GM23248 (cell line): Measurements from ENCODE around the gene SH3RF1. TPM values are rescaled to one million over a fixed set of nuclear protein-coding genes. Genes with fewer than 3 reads are reported as not detected.
"Not testable (repeated sequence)": the region's sequence is repeated elsewhere in the genome, so short reads cannot be mapped to it uniquely, and the experiment has no call there.

ENCODE experiments used
- DNase-seq: peaks from one replicate; pipeline ENCODE4 v3.0.0-alpha.2; 2015
- H2AFZ ChIP-seq: fragments of 200-600 bp; sonication (generic); 2 replicates; pipeline ENCODE4 v1.6.1; 2016; ENCODE audit warnings: antibody characterized with exemption
- H3F3A ChIP-seq: fragments of 200-600 bp; sonication (generic); 2 replicates; pipeline ENCODE4 v1.6.1; 2016; ENCODE audit warnings: mild to moderate bottlenecking, antibody characterized with exemption, mixed run types; ENCODE audit not compliant: insufficient read depth
- H3K27ac ChIP-seq: fragments of 200-600 bp; sonication (generic); 2 replicates; pipeline ENCODE4 v1.5.1; 2016; ENCODE audit warnings: mild to moderate bottlenecking
- H3K27me3 ChIP-seq: fragments of 200-600 bp; sonication (generic); replicated peaks from 2 replicates; pipeline ENCODE4 v1.6.1; 2016; ENCODE audit warnings: mild to moderate bottlenecking; ENCODE audit not compliant: insufficient read depth
- H3K36me3 ChIP-seq: fragments of 200-600 bp; sonication (generic); 2 replicates; pipeline ENCODE4 v1.6.1; 2016; ENCODE audit warnings: low read depth, mild to moderate bottlenecking
- H3K4me1 ChIP-seq: fragments of 200-600 bp; sonication (generic); 2 replicates; pipeline ENCODE4 v1.6.1; 2016; ENCODE audit warnings: mild to moderate bottlenecking; ENCODE audit not compliant: insufficient read depth
- H3K4me2 ChIP-seq: fragments of 200-600 bp; sonication (generic); one replicate; pipeline ENCODE4 v1.6.1; 2016; ENCODE audit warnings: mild to moderate bottlenecking; ENCODE audit not compliant: unreplicated experiment
- H3K4me3 ChIP-seq: fragments of 200-600 bp; sonication (generic); 2 replicates; pipeline ENCODE4 v1.5.1; 2016; ENCODE audit warnings: mild to moderate bottlenecking
- H3K79me2 ChIP-seq: fragments of 200-600 bp; sonication (generic); 2 replicates; pipeline ENCODE4 v1.6.1; 2016; ENCODE audit warnings: mild to moderate bottlenecking; ENCODE audit not compliant: insufficient read depth
- H3K9ac ChIP-seq: fragments of 200-600 bp; sonication (generic); 2 replicates; pipeline ENCODE4 v1.6.1; 2016; ENCODE audit warnings: mild to moderate bottlenecking
- H3K9me2 ChIP-seq: fragments of 200-600 bp; sonication (generic); 2 replicates; pipeline ENCODE4 v1.6.1; 2016; ENCODE audit warnings: mixed run types, mild to moderate bottlenecking, moderate library complexity; ENCODE audit not compliant: insufficient read depth
- H3K9me3 ChIP-seq: fragments of 200-600 bp; sonication (generic); one replicate; pipeline ENCODE4 v1.6.1; 2017; ENCODE audit warnings: low read depth
- H4K20me1 ChIP-seq: fragments of 200-600 bp; sonication (generic); 2 replicates; pipeline ENCODE4 v1.6.0; 2016; ENCODE audit not compliant: insufficient read depth
- EZH2 ChIP-seq: fragments of 200-600 bp; sonication (generic); IDR thresholded peaks from 2 replicates; pipeline ENCODE4 v1.6.1; 2018; ENCODE audit warnings: antibody characterized with exemption, mild to moderate bottlenecking; ENCODE audit not compliant: insufficient read depth, poor library complexity, severe bottlenecking
- EZH2phosphoT487 ChIP-seq: fragments of 200-600 bp; sonication (generic); IDR thresholded peaks from 2 replicates; pipeline ENCODE4 v1.6.1; 2018; ENCODE audit warnings: antibody characterized with exemption, moderate library complexity, mild to moderate bottlenecking, low read depth; ENCODE audit not compliant: insufficient read depth
- WGBS, 2 experiments: methylation state at CpG; one replicate each; pipeline ENCODE4 v1.1.6; 2015 to 2017; ENCODE audit warnings: low lambda C conversion rate in 2 of 2, low coverage in 1 of 2; ENCODE audit errors: missing lambda C conversion rate in 2 of 2; 5-methylcytosine and 5-hydroxymethylcytosine counted together
- in situ Hi-C: fragments of 300-500 bp; cut with MboI; formaldehyde crosslinking; loops from 2 replicates; pipeline ENCODE4 v1.15.0; 2020
- polyA plus RNA-seq: library from polyadenylated mRNA; unstranded; fragments of >200 nt; fragmentation: Nextera tagmentation; extraction: Ambion mirVana; gene quantifications from 2 replicates; pipeline ENCODE4 v1.2.1, GENCODE V29; 2016
- total RNA-seq: library from RNA; depleted of rRNA; stranded (reverse); fragments of >200 nt; shearing (Covaris generic); gene quantifications from 2 replicates; pipeline ENCODE4 v1.2.3, GENCODE V29; 2014

The SH3RF1 gene
- total and polyA plus RNA-seq, 2 experiments from 2014 or later = 28.3 to 55.5 TPM

GRCh38 chr4:169305651-169306050 is 34.9 kb upstream of the SH3RF1 start:
- Histone ChIP-seq H2AFZ (no peak overlapping the region), H3F3A (no peaks in the 10 kb centered on the region), H3K27me3 (no peaks in the 10 kb centered on the region), H3K27ac (no peak overlapping the region), H3K4me2 (no peak overlapping the region), H3K9me2 (no peaks in the 10 kb centered on the region), H3K4me1 (no peaks in the 10 kb centered on the region), H3K36me3 (no peaks in the 10 kb centered on the region), H3K79me2 (no peaks in the 10 kb centered on the region), H3K4me3 (no peak overlapping the region), H3K9me3 (no peaks in the 10 kb centered on the region), H3K9ac (no peak overlapping the region), H4K20me1 (no peaks in the 10 kb centered on the region)
- TF ChIP-seq EZH2 = no peak
- TF ChIP-seq EZH2phosphoT487 = no peak
- in situ Hi-C loops = no loop called here
- 87 to 94% methylated on average over 2 of the region's 2 CpGs for WGBS, 2 experiments
- no peak for DNase-seq

DNA sequence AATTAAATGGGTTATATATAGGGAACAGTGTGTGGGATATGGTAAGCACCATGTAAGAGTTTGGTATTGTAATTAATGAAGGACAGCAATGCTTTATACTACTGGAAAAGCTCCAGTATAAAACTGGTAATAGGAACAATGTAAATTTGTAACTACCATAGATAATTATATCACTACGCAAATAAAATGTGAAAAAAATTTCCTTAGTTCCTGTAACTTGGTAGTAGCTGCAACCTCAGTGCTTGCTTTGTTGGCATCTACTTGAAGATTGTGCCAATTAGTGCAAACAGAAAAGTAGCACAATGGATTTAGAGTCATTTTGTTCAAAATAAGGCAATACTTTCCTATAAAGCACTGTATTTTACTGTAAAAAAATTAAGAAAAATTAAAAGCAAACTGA is 34.4 kb upstream of the SH3RF1 start:
- no peaks in the 10 kb centered on the region for H3K9me2 ChIP-seq
- no peak overlapping the region for H3K4me3 ChIP-seq
- H3K27me3 ChIP-seq = no peaks in the 10 kb centered on the region
- H3K4me1 ChIP-seq = no peaks in the 10 kb centered on the region
- no peak for TF ChIP-seq EZH2phosphoT487
- no peaks in the 10 kb centered on the region for H3K36me3 ChIP-seq
- no peaks in the 10 kb centered on the region for H3K79me2 ChIP-seq
- no peaks in the 10 kb centered on the region for H3K9me3 ChIP-seq
- H3K4me2 ChIP-seq = no peak overlapping the region
- H2AFZ ChIP-seq = no peak overlapping the region
- H3K9ac ChIP-seq = no peak overlapping the region
- no peak overlapping the region for H3K27ac ChIP-seq
- in situ Hi-C loops = no loop called here
- no peaks in the 10 kb centered on the region for H3F3A ChIP-seq
- H4K20me1 ChIP-seq = no peaks in the 10 kb centered on the region
- no peak for DNase-seq
- 0% methylated on average over 1 of the region's 1 CpG for WGBS, 2 experiments

DNA sequence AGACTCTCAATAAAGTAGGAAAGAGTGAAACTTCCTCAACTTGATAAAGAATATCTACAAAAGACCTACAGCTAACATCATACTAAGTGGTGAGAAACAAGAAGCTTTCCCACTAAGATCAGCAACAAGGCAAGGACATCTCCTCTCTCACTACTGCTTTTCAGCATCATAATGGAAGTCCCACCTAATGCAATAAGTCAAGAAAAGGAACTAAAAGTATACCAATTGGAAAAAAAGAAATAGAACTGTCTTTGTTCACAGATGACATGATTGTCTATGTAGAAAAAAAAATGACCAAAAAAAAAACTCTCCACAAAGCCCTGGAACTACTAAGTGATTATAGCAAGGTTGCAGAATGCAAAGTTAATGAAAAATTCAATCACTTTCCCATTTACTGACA is 25.1 kb upstream of the SH3RF1 start:
- H3K27ac ChIP-seq = no peak overlapping the region
- H3K9ac ChIP-seq = no peak overlapping the region
- no peak overlapping the region for H2AFZ ChIP-seq
- TF ChIP-seq EZH2 = no peak
- no peak for TF ChIP-seq EZH2phosphoT487
- H3K4me1 ChIP-seq = no peaks in the 10 kb centered on the region
- no peak overlapping the region for H3K4me3 ChIP-seq
- H3K27me3 ChIP-seq = no peaks in the 10 kb centered on the region
- in situ Hi-C loops = no loop called here
- H4K20me1 ChIP-seq = no peaks in the 10 kb centered on the region
- no peaks in the 10 kb centered on the region for H3K79me2 ChIP-seq
- H3K36me3 ChIP-seq = no peaks in the 10 kb centered on the region
- no peak overlapping the region for H3K4me2 ChIP-seq
- no peaks in the 10 kb centered on the region for H3K9me3 ChIP-seq
- DNase-seq = no peak
- H3K9me2 ChIP-seq = no peaks in the 10 kb centered on the region
- no peaks in the 10 kb centered on the region for H3F3A ChIP-seq

DNA sequence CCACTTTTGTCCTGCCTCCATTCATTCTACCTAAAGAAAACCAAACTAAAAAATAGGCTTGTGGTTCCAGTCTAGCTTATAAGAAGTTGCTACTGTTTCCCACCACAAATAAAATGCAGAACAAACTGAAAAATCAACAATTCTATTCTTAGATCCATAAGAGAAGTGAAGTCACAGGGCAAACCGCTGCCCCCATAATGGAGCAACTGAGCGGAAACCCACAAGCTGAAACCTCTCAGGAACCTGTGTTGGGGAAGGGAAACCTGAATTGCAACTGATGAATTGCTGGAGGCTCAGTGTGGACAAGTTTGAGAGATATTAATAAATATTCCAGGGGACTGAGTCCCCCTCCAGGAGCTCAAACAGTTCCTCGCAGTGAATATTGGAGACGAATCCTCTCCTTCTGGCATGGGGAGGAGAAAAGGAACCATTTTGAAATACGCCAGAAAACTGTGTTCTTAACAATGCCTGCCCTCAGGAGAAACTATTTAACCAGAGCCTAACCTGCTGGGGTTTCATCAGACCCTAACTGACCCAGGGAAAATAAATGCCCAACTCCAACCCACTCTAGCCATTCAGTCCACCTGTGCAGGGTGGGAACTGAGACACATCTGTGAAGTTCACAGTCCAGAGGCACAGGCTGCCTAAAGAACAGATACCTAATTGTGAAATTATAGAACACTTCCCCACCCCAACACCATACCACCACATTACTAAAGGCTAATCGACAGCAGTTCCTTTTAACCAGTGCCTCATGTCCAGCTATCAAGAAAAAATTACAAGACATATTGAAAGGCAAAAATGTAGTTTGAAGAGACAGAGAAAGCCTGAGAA is 22.8 kb upstream of the SH3RF1 start:
- H3K9ac ChIP-seq = no peak overlapping the region
- no peaks in the 10 kb centered on the region for H3K27me3 ChIP-seq
- no peak for DNase-seq
- no peaks in the 10 kb centered on the region for H3F3A ChIP-seq
- H3K9me3 ChIP-seq = no peaks in the 10 kb centered on the region
- TF ChIP-seq EZH2phosphoT487 (no peak), EZH2 (no peak)
- no peak overlapping the region for H3K4me3 ChIP-seq
- no peak overlapping the region for H3K4me2 ChIP-seq
- no peak overlapping the region for H3K27ac ChIP-seq
- no peaks in the 10 kb centered on the region for H3K79me2 ChIP-seq
- no peak overlapping the region for H2AFZ ChIP-seq
- WGBS, 2 experiments = 78 to 82% methylated on average over 6 of the region's 6 CpGs
- in situ Hi-C loops = no loop called here
- no peaks in the 10 kb centered on the region for H4K20me1 ChIP-seq
- no peaks in the 10 kb centered on the region for H3K4me1 ChIP-seq
- H3K9me2 ChIP-seq = no peaks in the 10 kb centered on the region
- no peaks in the 10 kb centered on the region for H3K36me3 ChIP-seq

DNA sequence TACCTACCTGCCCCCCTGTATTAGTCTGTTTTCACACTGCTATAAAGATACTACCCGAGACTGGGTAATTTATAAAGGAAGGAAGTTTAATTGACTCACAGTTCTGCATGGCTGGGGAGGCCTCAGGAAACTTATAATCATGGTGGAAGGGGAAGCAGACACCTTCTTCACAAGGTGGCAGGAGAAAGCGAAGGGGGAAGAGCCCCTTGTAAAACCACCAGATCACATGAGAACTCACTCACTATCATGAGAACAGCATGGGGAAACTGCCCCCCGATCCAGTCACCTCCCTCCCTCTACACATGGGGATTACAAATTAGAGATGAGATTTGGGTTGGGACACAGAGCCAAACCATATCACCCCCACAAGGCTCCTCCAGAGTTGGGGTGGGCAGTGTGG is 17.2 kb upstream of the SH3RF1 start:
- in situ Hi-C loops, DNase-seq, H3K9me3 ChIP-seq, H3K36me3 ChIP-seq, H3K4me2 ChIP-seq, H3K9ac ChIP-seq, H3K27me3 ChIP-seq, H3K79me2 ChIP-seq, H3K9me2 ChIP-seq, H2AFZ ChIP-seq, H3K4me3 ChIP-seq, H4K20me1 ChIP-seq, H3K27ac ChIP-seq: not testable (repeated sequence)
- Histone ChIP-seq H3F3A (peaks cover 13% of the 10 kb centered on the region), H3K4me1 (peaks cover 20% of the 10 kb centered on the region)
- 94 to 98% methylated on average over 3 of the region's 3 CpGs for WGBS, 2 experiments
